ENCODE data around the gene PIH1D2. TPM values are rescaled to one million over a fixed set of nuclear protein-coding genes. Genes with fewer than 3 reads are reported as not detected.

The PIH1D2 gene
- total and polyA plus RNA-seq, 2 of the 4 experiments (the other 2 are of a cell fraction) = 1.1 TPM

GRCh38 chr11:112096194-112096593, 22.4 kb upstream of the PIH1D2 start:
- Histone ChIP-seq H2BK120ac (ENCODE audit: low read depth, low read length) (peak overlapping the region; percentile 82; the same call in 1 of the 2 replicates), H2AK9ac (replicated peaks; ENCODE audit: low read depth, low read length, poor library complexity) (no peak overlapping the region), H3K4me3 (ENCODE audit: insufficient read depth, low read depth, low read length) (no peak overlapping the region), H4K5ac (ENCODE audit: low read depth, low read length) (peak overlapping the region; percentile 6; the same call in 1 of the 2 replicates), H3K27ac (ENCODE audit: insufficient read depth, low read length) (peak overlapping the region; percentile 38; the same call in 1 of the 2 replicates), H3K4me2 (ENCODE audit: low read depth, low read length) (peak overlapping the region; percentile 7; the same call in 1 of the 2 replicates), H3K23ac (ENCODE audit: low read depth, low read length) (no peak overlapping the region), H3K56ac (ENCODE audit: extremely low read depth, insufficient read depth, low read length) (peak overlapping the region; percentile 29; the same call in 1 of the 2 replicates), H3K9me3 (ENCODE audit: control insufficient read depth, insufficient read depth, low read length) (no peaks in the 10 kb centered on the region), H3K27me3 (ENCODE audit: control insufficient read depth, insufficient read depth, low read length) (no peaks in the 10 kb centered on the region), H2BK5ac (ENCODE audit: low read depth, low read length, poor library complexity, severe bottlenecking) (peak overlapping the region; percentile 94), H4K91ac (ENCODE audit: insufficient read depth, low read depth, low read length) (peak overlapping the region; percentile 57; the same call in 1 of the 2 replicates), H4K8ac (ENCODE audit: low read depth in 2 of 2, low read length in 2 of 2) (peak overlapping the region in 1 of 2 experiments; percentile 53; a peak in 2 of 4 replicates), H3K36me3 (ENCODE audit: control insufficient read depth, insufficient read depth, low read length) (peaks cover 19% of the 10 kb centered on the region), H2BK15ac (ENCODE audit: low read depth, low read length) (0 out of 3 replicates have a peak overlapping the region, but pooled peaks have one; percentile 43), H3K4me1 (ENCODE audit: control insufficient read depth, insufficient read depth, low read length) (peaks cover 21% of the 10 kb centered on the region), H2BK20ac (ENCODE audit: low read depth, low read length) (0 out of 2 replicates have a peak overlapping the region, but pooled peaks have one; percentile 12), H3K9me1 (ENCODE audit: insufficient read depth, low read length) (peaks cover 15% of the 10 kb centered on the region; the same call in 1 of the 2 replicates), H4K20me1 (ENCODE audit: insufficient read depth, low read length) (no peaks in the 10 kb centered on the region), H2AK5ac (ENCODE audit: low read depth, low read length) (no peak overlapping the region), H3K4ac (ENCODE audit: low read depth, low read length) (peak overlapping the region; percentile 90; the same call in 1 of the 2 replicates), H3K9ac (ENCODE audit: low read depth, low read length) (no peak overlapping the region), H3K79me1 (ENCODE audit: low read depth in 1 of 2, low read length in 2 of 2) (peaks cover 22 to 33% of the 10 kb centered on the region in 2 experiments; a peak in 3 of 4 replicates), H3K18ac (ENCODE audit: low read depth, low read length) (peak overlapping the region; percentile 98; the same call in 1 of the 2 replicates), H2AFZ (replicated peaks; ENCODE audit: low read length, poor library complexity) (no peak overlapping the region), H3K14ac (replicated peaks; ENCODE audit: low read depth, low read length) (no peak overlapping the region)
- BruUV-seq (replicated peaks) = no TSS peak
- intact Hi-C loops (cut with micrococcal nuclease) (no loop called here), dilution Hi-C loops (cut with HindIII; ENCODE audit: low sequenced_read_pairs, unreplicated experiment) (no loop called here), in situ Hi-C loops (cut with MboI; ENCODE audit: low sequenced_read_pairs) (no loop called here)
- ATAC-seq (ENCODE audit: low read depth) (peak; percentile 83), DNase-seq (peak; percentile 81)
- TF ChIP-seq NFE2L2 (IDR thresholded peaks at IDR 0.05; ENCODE audit: low read depth, low read length) = no peak
- TF ChIP-seq, protein P1, sequence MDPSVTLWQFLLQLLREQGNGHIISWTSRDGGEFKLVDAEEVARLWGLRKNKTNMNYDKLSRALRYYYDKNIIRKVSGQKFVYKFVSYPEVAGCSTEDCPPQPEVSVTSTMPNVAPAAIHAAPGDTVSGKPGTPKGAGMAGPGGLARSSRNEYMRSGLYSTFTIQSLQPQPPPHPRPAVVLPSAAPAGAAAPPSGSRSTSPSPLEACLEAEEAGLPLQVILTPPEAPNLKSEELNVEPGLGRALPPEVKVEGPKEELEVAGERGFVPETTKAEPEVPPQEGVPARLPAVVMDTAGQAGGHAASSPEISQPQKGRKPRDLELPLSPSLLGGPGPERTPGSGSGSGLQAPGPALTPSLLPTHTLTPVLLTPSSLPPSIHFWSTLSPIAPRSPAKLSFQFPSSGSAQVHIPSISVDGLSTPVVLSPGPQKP (IDR thresholded peaks at IDR 0.05; ENCODE audit: borderline replicate concordance, low read depth, low read length) = no peak
- no peak for TF ChIP-seq RAD21 (IDR thresholded peaks at IDR 0.05; ENCODE audit: low read length)
- no peak for TF ChIP-seq MAFK (IDR thresholded peaks at IDR 0.05; ENCODE audit: low read depth, low read length)
- peak; percentile 41; the same call in 1 of the 2 replicates for TF ChIP-seq FOS (IDR thresholded peaks at IDR 0.05; ENCODE audit: low read depth, low read length)
- TF ChIP-seq SMC3 (IDR thresholded peaks at IDR 0.05; ENCODE audit: low read depth, low read length) = no peak
- TF ChIP-seq RFX5 (IDR thresholded peaks at IDR 0.05; ENCODE audit: low read depth, low read length) = no peak
- TF ChIP-seq MXI1 (IDR thresholded peaks at IDR 0.05; ENCODE audit: borderline replicate concordance, low read depth, low read length) = no peak
- TF ChIP-seq BHLHE40 (IDR thresholded peaks at IDR 0.05; ENCODE audit: low read depth, low read length) = 0 out of 2 replicates have a peak, but pooled peaks have one; percentile 21
- TF ChIP-seq CTCF (conservative IDR thresholded peaks at IDR 0.05; ENCODE audit: low read depth, low read length) = no peak
- TF ChIP-seq MAZ (IDR thresholded peaks at IDR 0.05; ENCODE audit: borderline replicate concordance, low read depth, low read length) = no peak
- no peak for TF ChIP-seq CEBPB (IDR thresholded peaks at IDR 0.05; ENCODE audit: low read depth, low read length)
- ChIA-PET POLR2A (ENCODE audit: unreplicated experiment) (no interaction called here), CTCF (interaction anchor here (1.2 kb wide), 1 partner anchor 79 kb away, joined by 4 read pairs; the partner anchor contains the start of gene BCO2)
